ENCODE results near the gene GGACT. TPM values are rescaled to one million over a fixed set of nuclear protein-coding genes. Genes with fewer than 3 reads are reported as not detected.

The GGACT gene
- total RNA-seq, 1 donor from 2014 or later: 3.1 TPM

- no peak for DNase-seq
Measured at GRCh38 chr13:100511466-100511865, 77.1 kb downstream of the GGACT start.

- no peak for DNase-seq
Measured at GRCh38 chr13:100510208-100510957, 78.2 kb downstream of the GGACT start.

DNA sequence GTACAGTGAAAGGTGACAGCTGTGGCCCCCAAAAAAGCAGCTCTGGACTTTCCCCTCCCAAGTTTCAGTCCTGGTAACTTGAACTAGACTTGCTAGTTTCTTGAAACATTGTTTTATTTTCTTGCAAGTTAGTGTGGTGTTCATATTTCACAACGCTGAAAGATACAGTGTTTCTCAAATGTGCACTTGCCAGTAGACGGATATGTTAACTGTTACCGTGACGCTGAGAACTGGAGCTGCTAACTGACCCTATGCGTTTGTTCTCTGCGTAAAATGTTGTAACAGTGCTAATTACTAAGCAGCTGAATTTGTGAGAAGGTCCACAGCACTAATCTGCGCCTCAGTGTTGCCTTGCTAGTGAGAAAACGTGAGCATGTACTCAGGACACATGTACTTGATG lies 79.6 kb downstream of the GGACT start:
- no peak for DNase-seq

GRCh38 chr13:100508455-100508854 lies 80.1 kb downstream of the GGACT start:
- DNase-seq: no peak

DNA sequence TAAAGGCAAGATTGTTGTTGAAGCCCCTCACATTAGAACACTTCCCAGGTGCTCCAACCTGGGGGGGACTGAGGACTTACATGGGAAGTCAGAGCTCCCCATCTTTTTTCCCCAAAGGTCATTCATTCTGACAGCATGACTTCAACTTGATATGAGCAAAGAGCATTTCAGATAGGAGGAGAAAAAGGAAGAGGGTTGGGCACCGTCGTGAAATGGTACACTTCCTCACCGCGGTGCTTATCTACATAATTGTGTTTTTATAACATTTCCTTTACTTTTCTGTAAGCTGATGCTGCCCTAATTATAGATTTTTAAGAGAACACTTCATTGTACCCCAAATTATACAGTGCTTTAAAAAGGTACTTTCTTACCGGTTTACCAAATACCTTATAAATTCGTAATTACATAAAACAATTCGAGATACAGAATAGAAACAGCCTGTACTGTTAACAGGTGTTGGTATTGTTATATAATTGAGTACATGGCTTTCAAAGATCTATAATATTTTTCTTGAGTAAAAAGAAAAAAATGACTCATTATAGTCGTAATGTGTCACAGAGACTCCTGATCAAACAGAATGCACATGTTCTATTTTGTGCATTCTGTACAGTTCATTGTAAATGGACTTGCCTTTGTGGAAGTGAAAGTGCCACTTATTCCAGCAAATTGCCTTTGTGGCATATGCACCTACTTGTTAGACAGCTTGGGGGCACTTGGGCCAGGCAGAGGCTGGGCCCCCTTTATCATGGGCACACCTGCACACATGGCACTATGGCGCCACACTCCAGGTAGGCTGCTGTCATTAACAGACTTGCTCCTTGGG lies 81.8 kb downstream of the GGACT start:
- DNase-seq: no peak

DNA sequence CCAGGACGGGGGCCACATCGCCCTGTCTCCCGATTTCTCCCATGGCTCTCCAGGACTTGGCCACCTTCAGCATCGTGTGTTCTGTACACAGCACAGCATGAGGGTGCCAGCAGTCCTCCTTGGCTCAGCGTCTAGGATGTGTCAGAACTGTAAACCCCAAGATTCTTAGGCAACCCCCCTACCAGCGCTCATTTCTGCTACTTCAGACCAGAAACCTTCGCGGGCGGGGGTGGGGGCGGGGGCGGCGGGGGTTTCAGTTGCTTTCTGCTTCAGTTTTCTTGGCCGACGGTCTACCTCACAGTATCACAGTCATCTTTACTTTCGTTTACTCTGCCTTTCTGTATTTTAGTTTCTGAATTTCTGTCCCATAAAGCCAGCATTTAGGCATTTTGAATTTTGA lies 82.4 kb downstream of the GGACT start:
- DNase-seq: no peak

- DNase-seq: no peak
Measured at GRCh38 chr13:100503622-100504021, 85.0 kb downstream of the GGACT start.

- no peak for DNase-seq
Measured at GRCh38 chr13:100502446-100502845, 86.1 kb downstream of the GGACT start.

DNA sequence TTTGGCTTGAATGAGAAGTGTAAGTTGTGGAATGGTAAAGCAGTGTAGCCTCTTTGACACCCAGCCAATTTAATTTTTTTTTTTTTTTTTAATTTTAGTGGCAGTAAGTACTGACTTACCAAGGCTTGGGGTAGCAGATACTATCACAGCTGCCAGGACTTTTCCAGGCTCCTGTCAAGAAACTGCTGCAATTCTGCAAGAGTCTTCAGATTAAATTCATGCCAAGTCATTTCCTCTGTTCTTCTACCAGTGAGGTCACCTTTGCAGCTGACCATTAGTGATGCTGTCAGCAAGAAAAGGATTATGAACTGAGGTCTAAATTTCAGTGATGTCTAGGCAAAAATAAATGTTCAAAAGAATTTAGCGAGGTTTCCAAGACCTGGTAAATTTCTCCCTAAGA lies 91.2 kb downstream of the GGACT start:
- DNase-seq: peak; percentile 57

GRCh38 chr13:100495455-100495854 lies 93.1 kb downstream of the GGACT start:
- DNase-seq: no peak

- no peak for DNase-seq
Measured at GRCh38 chr13:100493418-100493817, 95.2 kb downstream of the GGACT start.

DNA sequence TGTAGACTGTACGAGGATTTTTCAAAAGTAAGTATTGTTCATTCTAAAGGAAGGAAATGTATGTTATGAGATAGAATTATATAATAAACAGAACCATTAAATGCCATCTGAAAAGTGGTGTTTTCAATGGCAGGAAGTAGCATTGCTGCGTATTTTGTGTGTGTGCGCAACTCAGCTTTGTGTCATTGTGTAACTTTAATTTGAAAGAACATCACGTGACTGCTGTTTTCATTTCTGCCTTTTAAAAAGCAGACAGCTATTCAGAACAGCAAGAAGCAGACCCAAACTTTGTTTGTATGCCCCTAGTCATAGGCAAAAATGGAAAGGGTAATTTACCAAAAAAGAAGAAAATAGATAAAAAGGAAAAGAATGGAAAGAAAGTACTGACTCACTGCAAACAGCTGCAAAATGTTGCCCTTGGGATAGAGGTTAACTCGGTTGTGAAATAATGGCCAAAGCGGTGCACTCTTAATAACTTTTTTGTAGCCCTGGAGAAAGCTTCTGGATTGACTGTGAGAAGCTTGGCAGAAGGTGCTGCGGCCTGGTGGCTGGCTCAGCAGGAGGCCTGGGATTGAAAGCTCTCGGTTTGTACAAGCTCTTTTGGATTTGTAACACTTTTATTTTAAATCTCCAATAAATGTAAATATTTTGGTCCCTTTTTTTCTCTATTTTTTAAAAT lies 97.3 kb downstream of the GGACT start:
- no peak for DNase-seq

DNA sequence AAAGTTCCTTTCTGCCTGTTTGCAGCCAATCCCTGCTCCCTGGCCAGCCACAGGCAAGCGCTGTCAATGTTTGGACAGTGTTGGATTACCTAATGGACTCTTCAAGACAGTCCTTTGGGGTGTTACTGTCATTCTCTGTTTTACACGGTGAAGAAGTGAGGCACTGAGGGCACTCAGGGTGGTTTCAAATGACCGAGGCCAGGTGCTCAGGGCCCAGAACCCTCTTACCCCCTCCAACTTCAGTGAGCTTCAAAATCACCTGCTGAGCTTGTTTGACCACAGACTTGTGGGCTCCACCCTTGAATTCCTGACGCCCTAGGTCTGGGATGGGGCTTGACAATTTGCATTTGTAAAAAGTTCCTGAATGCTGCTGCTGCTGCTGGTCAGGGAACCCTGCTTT lies 97.9 kb downstream of the GGACT start:
- no peak for DNase-seq

- no peak for DNase-seq
Measured at GRCh38 chr13:100485265-100485664, 103.3 kb downstream of the GGACT start.

GRCh38 chr13:100484702-100485101 lies 103.9 kb downstream of the GGACT start:
- no peak for DNase-seq

- no peak for DNase-seq
Measured at GRCh38 chr13:100483841-100484381, 104.7 kb downstream of the GGACT start.

DNA sequence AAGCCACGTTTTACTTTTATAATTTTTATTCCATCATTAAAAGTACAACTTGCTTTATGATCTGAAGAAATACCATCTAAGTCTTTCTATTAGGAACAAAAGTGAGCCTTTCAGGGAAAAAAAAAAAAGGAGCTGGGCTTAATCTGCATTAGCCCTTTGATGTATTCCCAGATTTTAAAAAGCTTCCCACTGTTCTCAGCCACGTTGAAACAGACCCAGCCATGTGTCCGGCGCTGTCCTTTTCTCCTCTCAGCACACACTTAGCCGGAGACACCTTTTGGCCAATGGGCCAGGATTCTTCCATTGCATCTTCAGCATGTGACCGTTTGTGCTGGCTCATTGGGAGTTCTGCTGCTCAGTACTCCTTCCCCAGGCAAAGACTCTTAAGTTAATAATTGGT lies 105.5 kb downstream of the GGACT start:
- no peak for DNase-seq

DNA sequence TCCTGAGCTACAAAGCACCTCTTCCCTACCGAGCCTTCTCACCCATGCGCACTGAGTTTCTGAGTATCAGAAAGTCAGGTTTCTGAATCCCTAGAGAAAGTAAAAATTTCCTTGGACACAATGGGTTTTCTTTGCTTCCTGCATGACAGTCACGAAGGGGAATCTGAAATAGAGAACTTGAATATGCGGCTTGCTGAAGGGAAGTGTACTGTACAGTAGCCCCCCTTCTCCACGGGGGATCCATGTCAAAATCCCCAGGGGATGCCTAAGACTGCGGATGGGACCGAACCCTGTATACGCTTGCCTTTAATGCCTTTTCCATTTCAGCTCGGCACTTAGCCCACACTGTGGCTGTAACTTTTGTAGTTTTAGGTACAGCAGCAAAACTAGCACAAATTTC lies 107.9 kb downstream of the GGACT start:
- no peak for DNase-seq
